NCI-H748 (cell line): Measurements from ENCODE around the gene MYL7.

Source experiments
- DNase-seq: peaks from one replicate; lab custom pipeline; 2025; ENCODE audit not compliant: unreplicated experiment; lab: John Stamatoyannopoulos, UW

Gene MYL7

GRCh38 chr7:44112997-44113763, 28.0 kb downstream of the MYL7 start:
- peak; percentile 53 for DNase-seq

DNA sequence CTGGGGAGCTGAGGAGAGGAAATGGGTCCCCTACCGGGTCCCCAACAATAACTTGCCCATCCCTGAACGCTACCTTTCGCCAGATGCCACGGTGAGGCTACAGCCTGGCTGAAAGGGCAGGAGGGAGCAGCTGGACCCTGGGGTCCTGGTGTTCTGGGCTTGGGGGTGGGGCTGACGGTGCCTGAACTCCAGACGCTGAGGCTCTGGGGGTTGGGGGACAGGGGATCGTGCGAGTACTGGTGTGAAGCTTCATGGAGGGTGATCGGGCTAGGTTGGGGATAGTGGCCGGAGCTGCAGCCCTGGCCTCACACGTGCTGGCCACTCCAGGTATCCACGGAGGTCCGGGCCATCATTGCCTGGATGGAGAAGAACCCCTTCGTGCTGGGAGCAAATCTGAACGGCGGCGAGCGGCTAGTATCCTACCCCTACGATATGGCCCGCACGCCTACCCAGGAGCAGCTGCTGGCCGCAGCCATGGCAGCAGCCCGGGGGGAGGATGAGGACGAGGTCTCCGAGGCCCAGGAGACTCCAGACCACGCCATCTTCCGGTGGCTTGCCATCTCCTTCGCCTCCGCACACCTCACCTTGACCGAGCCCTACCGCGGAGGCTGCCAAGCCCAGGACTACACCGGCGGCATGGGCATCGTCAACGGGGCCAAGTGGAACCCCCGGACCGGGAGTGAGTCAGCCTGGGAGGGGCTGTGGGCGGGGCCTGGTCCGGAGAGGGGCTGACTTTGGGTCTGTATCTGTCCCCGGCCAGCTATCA, 28.7 kb downstream of the MYL7 start:
- peak; percentile 58 for DNase-seq

- peak; percentile 42 for DNase-seq
Measured at GRCh38 chr7:44111761-44112160, 29.4 kb downstream of the MYL7 start.

- no peak for DNase-seq
Measured at GRCh38 chr7:44110719-44111635, 30.2 kb downstream of the MYL7 start.

DNA sequence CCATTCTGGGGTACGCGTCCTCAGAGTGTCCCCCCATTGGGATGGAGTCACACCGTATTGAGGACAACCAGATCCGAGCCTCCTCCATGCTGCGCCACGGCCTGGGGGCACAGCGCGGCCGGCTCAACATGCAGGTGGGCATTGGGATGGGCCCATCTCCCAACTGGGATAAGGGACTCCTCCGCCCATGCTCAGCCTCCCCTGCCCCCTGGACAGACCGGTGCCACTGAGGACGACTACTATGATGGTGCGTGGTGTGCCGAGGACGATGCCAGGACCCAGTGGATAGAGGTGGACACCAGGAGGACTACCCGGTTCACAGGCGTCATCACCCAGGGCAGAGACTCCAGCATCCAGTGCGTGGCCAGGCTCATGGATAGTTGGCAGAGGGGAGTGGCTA, 31.1 kb downstream of the MYL7 start:
- no peak for DNase-seq

GRCh38 chr7:44108768-44109750, 32.1 kb downstream of the MYL7 start:
- DNase-seq = no peak

GRCh38 chr7:44107961-44108767, 33.0 kb downstream of the MYL7 start:
- DNase-seq = no peak

DNA sequence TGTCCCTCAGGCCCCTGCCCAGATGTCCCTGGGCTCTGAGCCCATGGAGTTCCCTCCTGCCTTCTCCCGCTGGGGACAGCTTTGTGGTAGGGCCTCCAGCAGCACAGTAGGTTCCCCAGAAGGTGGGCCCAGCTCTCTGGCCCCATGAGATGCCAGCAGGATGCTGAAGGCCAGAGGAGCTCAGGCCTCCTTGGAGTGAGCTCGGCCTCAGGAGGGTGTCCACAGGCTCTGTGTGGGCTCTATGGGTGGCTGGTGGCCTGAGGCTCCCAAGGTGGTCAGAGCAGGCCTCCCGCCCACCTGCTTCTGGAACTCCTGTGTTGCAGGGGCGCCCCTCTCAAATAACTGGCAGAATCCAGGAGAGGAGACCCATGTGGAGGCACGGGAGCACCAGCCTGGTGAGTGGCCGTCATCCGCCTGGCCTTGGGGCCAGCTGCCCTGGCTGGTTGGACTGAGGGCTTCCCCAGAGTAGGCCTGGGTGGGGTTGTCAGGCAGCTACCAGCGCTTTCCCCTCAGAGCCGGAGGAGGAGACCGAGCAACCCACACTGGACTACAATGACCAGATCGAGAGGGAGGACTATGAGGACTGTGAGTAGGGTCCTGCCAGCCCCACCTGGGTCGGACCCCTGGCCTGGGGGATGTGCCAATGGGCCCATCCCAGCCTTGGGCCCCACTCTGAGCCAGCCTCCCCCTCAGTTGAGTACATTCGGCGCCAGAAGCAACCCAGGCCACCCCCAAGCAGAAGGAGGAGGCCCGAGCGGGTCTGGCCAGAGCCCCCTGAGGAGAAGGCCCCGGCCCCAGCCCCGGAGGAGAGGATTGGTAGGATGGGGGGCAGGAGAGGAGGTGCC, 33.8 kb downstream of the MYL7 start:
- no peak for DNase-seq

DNA sequence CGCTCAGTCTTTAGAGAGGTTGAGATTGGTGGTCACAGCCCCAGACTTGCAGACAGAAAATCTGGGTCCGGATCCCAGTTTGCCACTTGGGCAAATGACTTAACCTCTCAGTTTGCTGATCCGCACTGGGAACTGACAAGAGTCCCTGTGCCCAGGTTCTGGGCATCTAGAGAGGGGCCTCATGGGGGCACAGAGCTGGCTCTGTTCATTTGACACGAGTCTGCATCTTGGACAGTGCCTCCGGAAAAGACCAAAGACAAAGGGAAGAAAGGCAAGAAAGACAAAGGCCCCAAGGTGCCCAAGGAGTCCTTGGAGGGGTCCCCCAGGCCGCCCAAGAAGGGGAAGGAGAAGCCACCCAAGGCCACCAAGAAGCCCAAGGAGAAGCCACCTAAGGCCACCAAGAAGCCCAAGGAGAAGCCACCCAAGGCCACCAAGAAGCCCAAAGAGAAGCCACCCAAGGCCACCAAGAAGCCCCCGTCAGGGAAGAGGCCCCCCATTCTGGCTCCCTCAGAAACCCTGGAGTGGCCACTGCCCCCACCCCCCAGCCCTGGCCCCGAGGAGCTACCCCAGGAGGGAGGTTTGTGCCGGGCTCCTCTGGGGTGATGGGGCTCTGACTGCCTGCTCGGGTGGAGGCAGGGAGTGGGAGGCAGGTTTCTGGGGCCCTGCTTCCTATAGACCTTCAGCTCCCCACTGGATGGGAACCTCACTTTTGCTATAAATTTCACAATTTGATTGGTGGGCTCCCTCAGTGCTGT, 34.6 kb downstream of the MYL7 start:
- no peak for DNase-seq

GRCh38 chr7:44105832-44106231, 35.3 kb downstream of the MYL7 start:
- DNase-seq = no peak

- DNase-seq = no peak
Measured at GRCh38 chr7:44104860-44105771, 36.0 kb downstream of the MYL7 start.

GRCh38 chr7:44103923-44104859, 36.9 kb downstream of the MYL7 start, which contains the start of gene AEBP1:
TSS of gene AEBP1 (plus strand) at chr7:44104345. CDS start at chr7:44104666, 321 bp downstream.
- DNase-seq = peak; percentile 54

DNA sequence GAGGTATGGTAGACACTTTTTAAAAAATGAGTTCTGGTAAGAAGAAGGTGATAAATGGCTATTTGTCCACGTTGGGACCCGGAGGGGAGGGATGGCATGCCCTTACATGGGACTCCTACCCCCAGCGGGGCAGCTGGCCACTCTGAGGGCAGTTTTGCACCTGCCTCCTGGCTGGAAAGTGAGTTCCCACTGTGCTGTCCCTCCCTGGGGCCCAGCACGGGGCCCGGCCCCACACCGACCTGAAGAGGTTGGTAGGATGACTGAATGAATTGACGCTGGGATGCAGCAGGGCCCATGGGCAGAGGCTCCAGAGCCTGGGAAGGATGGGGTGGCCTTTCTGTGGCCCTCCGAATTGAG, 37.6 kb downstream of the MYL7 start:
- DNase-seq = no peak

- no peak for DNase-seq
Measured at GRCh38 chr7:44102846-44103565, 38.1 kb downstream of the MYL7 start.
